ENCODE results near the gene PTPN9.
A peak's percentile ranks its signal among the peaks of the same experiment; 100 is the strongest.

PTPN9 gene

GRCh38 chr15:75578948-75579920 is at the start of gene PTPN9:
TSS of gene PTPN9 (minus strand) at chr15:75579315. CDS start at chr15:75578776, 539 bp downstream.
- in situ Hi-C loops (cut with HindIII; ENCODE audit: low pct_unique_long_range_greater_than_20kb, low sequenced_read_pairs): no loop called here

GRCh38 chr15:75625542-75626347 is 46.6 kb upstream of the PTPN9 start, which contains the start of gene SNUPN:
TSS of gene SNUPN (minus strand) at chr15:75625725. CDS start at chr15:75621051, 4,674 bp downstream.
- in situ Hi-C loops (cut with HindIII; ENCODE audit: low pct_unique_long_range_greater_than_20kb, low sequenced_read_pairs): no loop called here
- DNase-seq (ENCODE audit: low read depth in 1 of 2, low spot score in 1 of 2): peak; percentile 90 to 95
- TF ChIP-seq JUND (IDR thresholded peaks at IDR 0.05; ENCODE audit: low read depth): no peak

More at GRCh38 chr15:75578948-75579920, at the start of gene PTPN9:
- DNase-seq (ENCODE audit: low read depth in 1 of 2, low spot score in 1 of 2): peak; percentile 49 to 75
- TF ChIP-seq JUND (IDR thresholded peaks at IDR 0.05; ENCODE audit: low read depth): no peak

GRCh38 chr15:75622505-75622904 is 43.4 kb upstream of the PTPN9 start:
- no peak for DNase-seq (ENCODE audit: low read depth in 1 of 2, low spot score in 1 of 2)
- in situ Hi-C loops (cut with HindIII; ENCODE audit: low pct_unique_long_range_greater_than_20kb, low sequenced_read_pairs): no loop called here
- TF ChIP-seq JUND (IDR thresholded peaks at IDR 0.05; ENCODE audit: low read depth): no peak

- DNase-seq (ENCODE audit: low read depth in 1 of 2, low spot score in 1 of 2): peak in 1 of 2 experiments; percentile 41
- in situ Hi-C loops (cut with HindIII; ENCODE audit: low pct_unique_long_range_greater_than_20kb, low sequenced_read_pairs): no loop called here
- no peak for TF ChIP-seq JUND (IDR thresholded peaks at IDR 0.05; ENCODE audit: low read depth)
Measured at GRCh38 chr15:75620841-75621391, 41.8 kb upstream of the PTPN9 start.

- in situ Hi-C loops (cut with HindIII; ENCODE audit: low pct_unique_long_range_greater_than_20kb, low sequenced_read_pairs): no loop called here
- DNase-seq (ENCODE audit: low read depth in 1 of 2, low spot score in 1 of 2): no peak
- TF ChIP-seq JUND (IDR thresholded peaks at IDR 0.05; ENCODE audit: low read depth): no peak
Measured at GRCh38 chr15:75620058-75620820, 41.1 kb upstream of the PTPN9 start.

GRCh38 chr15:75616766-75617165 is 37.7 kb upstream of the PTPN9 start:
- in situ Hi-C loops (cut with HindIII; ENCODE audit: low pct_unique_long_range_greater_than_20kb, low sequenced_read_pairs): no loop called here
- TF ChIP-seq JUND (IDR thresholded peaks at IDR 0.05; ENCODE audit: low read depth): no peak

GRCh38 chr15:75606711-75607699 is 27.9 kb upstream of the PTPN9 start:
- in situ Hi-C loops (cut with HindIII; ENCODE audit: low pct_unique_long_range_greater_than_20kb, low sequenced_read_pairs): no loop called here
- no peak for DNase-seq (ENCODE audit: low read depth in 1 of 2, low spot score in 1 of 2)
- TF ChIP-seq JUND (IDR thresholded peaks at IDR 0.05; ENCODE audit: low read depth): no peak

More at GRCh38 chr15:75616766-75617165, 37.7 kb upstream of the PTPN9 start:
- no peak for DNase-seq (ENCODE audit: low read depth in 1 of 2, low spot score in 1 of 2)

GRCh38 chr15:75606026-75606425 is 26.9 kb upstream of the PTPN9 start:
- TF ChIP-seq JUND (IDR thresholded peaks at IDR 0.05; ENCODE audit: low read depth): no peak
- in situ Hi-C loops (cut with HindIII; ENCODE audit: low pct_unique_long_range_greater_than_20kb, low sequenced_read_pairs): no loop called here
- no peak for DNase-seq (ENCODE audit: low read depth in 1 of 2, low spot score in 1 of 2)

- in situ Hi-C loops (cut with HindIII; ENCODE audit: low pct_unique_long_range_greater_than_20kb, low sequenced_read_pairs): no loop called here
- DNase-seq (ENCODE audit: low read depth in 1 of 2, low spot score in 1 of 2): no peak
- TF ChIP-seq JUND (IDR thresholded peaks at IDR 0.05; ENCODE audit: low read depth): no peak
Measured at GRCh38 chr15:75599401-75599800, 20.3 kb upstream of the PTPN9 start.

GRCh38 chr15:75598361-75598760 is 19.2 kb upstream of the PTPN9 start:
- in situ Hi-C loops (cut with HindIII; ENCODE audit: low pct_unique_long_range_greater_than_20kb, low sequenced_read_pairs): no loop called here
- DNase-seq (ENCODE audit: low read depth in 1 of 2, low spot score in 1 of 2): no peak
- no peak for TF ChIP-seq JUND (IDR thresholded peaks at IDR 0.05; ENCODE audit: low read depth)

Measured in T47D (cell line).